HG03095 (cell line): ENCODE results near the gene HLA-C.
"Not testable (repeated sequence)": the region's sequence is repeated elsewhere in the genome, so short reads cannot be mapped to it uniquely, and the experiment has no call there.

Experiments used
- ATAC-seq: cut with Tn5 transposase; IDR thresholded peaks from one replicate; pipeline ENCODE4 v1.9.1; 2021; ENCODE audit warnings: moderate library complexity; ENCODE audit not compliant: unreplicated experiment

Gene HLA-C

DNA sequence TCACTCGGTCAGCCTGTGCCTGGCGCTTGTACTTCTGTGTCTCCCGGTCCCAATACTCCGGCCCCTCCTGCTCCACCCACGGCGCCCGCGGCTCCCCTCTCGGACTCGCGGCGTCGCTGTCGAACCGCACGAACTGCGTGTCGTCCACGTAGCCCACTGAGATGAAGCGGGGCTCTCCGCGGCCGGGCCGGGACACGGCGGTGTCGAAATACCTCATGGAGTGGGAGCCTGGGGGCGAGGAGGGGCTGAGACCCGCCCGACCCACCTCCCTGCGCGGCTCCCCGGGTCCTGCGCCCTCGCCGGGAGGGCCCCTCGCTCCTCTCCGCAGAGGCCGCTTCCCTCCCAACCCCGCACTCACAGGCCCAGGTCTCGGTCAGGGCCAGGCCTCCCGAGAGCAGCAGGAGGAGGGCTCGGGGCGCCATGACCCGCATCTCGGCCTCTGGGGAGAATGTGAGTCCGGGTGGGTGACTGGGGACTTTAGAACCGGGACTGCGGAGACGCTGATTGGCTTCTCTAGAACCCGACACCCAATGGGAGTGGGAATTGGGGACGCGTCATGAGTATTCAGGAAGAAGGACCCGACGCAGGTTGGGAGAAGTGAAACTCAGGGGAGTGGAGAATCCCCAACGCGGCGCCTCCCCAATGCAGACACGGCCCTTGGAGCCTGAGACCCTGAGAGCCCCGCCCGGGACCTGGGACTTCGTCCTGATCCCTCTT lies at the start of gene HLA-C:
Gene HLA-C (minus strand): TSS at position 452 of the 717 bp plus-strand sequence. CDS start 21 bp downstream, at position 431.
- ATAC-seq = peak; percentile 68

DNA sequence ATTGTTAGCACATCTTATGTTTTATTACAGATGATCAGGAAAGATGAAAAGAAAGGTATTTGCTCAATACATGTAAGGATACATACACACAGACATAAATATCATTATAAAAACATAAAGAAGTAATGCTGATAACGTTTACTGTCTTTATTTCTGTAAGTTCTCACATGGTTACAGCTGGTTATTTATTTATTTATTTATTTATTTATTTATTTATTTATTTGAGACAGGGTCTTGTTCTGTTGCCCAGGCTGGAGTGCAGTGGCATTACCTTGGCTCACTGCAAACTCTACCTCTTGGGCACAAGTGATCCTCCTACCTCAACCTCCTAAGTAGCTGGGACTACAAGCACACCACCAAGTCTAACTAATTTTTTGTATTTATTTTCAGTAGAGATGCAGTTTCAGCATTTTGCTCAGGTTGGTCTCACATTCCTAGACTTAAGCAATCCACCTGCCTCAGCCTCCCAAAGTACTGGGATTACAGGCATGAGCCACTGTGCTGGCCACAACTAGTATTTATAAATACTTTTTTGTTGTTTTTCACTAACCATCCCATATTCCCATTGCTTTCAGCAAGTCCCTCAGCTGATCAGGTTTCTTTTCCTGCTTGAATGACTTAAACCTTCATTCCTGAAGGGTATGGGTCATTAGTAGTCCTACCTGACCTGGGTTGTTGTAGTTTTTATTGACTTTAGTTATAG lies 49.3 kb upstream of the HLA-C start:
- ATAC-seq = no peak

DNA sequence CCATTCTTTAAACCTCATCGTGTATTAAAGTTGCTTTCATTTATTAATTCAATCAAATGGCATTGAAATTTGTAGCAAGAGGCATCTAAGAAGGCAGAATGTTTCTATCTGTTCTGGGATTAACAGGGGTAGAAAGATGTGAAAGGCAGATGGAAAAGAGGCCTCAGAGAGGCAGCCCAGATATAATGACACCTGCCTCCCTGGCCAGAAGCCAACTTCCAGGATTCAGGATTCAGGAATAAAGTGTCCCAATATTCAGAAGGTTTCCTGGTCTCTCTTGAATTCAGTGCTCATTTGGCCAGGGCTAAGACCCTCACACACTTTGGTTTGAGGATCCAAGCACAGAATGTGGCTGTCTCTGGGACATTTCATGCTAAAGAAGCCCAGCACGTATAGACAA lies 45.1 kb upstream of the HLA-C start:
- ATAC-seq = no peak

GRCh38 chr6:31309641-31310040 lies 37.7 kb upstream of the HLA-C start:
- no peak for ATAC-seq

- ATAC-seq = no peak
Measured at GRCh38 chr6:31308845-31309175, 36.9 kb upstream of the HLA-C start.

DNA sequence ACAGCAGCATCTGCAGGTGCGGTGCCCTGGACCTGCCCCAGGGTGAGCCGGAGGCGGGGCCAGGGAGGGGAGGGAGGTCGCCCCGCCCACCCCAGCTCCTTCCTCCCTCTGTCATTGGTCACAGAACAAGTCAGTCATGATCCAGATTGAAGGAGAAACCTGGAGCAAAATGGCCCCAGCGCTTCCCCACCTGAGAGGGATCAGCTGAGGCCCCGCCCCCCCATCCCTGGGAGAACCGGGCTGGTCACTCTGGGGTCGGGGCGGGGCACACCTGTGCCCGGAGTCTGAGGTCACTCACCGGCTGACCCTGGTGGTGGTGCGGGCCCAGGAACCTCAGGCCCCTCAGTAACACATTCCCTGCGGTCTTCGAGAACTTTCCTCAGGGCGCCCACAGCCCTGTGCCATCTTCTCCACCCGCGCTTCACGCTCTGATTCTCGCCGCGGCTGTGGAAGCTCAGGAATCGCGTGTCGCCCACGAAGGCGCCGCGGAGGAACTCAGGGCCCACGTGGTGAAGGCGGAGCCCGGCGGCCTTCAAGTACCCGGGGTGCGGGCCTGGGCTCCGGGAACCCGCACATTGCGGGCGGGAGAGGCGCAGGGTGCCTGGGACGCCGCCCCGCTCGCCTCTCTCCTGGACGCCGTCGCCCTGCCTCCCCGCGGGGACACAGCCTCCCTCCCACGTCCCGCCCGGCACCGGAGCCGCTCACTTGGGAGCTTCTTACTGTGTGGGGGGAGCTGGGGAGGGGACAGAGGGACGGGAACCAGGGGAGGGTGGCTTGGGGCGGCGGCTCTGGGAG lies 36.4 kb upstream of the HLA-C start:
- ATAC-seq = no peak

GRCh38 chr6:31307669-31308049 lies 35.8 kb upstream of the HLA-C start:
- ATAC-seq = no peak

- ATAC-seq = no peak
Measured at GRCh38 chr6:31305703-31306219, 33.9 kb upstream of the HLA-C start.

GRCh38 chr6:31304683-31305082 lies 32.8 kb upstream of the HLA-C start:
- ATAC-seq = no peak

DNA sequence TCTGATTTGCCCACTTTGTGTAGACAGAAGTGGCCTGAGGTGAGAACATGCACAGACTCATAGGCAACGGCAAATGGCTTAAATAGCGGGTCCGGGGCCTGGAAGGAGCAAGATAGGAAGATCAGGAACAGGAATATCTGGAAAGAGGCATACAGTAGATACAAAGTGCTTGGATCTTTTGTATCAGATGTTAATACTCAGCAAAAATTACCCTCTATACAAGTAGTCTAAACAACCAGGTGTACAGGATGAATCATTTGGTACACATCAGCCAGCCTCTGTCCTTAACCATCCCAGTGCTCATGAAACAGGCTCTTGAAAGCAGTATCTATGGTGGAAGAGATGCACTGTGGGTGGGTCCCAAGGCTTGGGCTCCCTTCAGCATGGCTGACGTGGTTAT lies 28.9 kb upstream of the HLA-C start:
- ATAC-seq = no peak

DNA sequence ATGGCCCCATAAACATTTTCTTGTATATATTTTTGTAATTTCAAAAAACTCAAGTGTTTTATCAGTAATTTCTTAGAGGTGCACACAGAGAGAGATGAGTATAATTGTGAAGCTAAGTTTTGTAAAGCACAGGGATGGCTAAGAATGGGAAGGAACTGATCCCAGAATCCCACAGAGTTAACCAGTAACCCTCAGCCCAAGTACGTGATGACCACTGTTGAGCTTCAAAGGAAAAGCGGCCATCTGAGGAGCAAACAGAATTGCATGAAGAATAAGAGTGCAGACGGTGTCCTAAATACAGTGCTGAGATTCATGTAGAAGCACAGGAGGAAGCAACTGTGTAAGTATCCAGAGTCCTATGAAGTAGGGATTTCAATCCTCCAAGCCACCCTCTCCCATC lies 28.1 kb upstream of the HLA-C start:
- ATAC-seq = no peak

DNA sequence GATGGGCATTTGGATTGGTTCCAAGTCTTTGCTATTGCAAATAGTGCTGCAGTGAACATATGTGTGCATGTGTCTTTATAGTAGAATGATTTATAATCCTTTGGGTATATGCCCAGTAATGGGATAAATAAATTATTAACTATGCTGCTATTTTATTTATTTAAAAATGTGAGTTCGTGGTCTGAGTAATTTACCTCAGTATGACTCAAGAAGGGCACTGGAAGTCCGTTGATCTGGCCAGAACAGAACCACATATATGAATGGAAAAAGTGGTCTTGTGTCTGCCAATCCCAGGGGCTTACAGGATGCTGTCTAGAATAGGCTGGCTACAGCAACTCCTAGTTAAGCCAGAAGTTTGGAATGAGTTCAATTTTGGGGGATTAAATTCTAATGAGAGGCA lies 27.6 kb upstream of the HLA-C start:
- ATAC-seq = no peak

GRCh38 chr6:31294056-31294455 lies 22.2 kb upstream of the HLA-C start:
- ATAC-seq = no peak

- ATAC-seq = no peak
Measured at GRCh38 chr6:31293343-31293742, 21.5 kb upstream of the HLA-C start.

DNA sequence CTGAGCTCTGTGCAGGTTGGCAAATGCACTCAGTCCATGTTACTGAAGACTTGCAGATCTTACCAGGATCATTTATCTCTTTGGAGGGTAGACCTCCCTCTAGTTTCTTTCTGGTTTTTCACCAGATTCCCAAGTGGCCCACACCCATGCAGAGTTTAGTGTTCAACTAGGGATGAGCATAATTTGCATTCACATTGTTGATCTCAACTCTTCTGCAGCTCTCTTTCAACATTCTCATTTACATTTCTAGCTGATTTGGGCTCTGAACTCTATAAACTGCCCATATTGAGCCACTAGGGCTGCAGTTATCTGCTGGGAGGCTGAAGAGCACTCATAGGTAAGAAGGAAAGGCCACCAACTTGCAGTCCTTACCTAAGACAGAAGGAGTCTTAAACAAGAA lies 17.9 kb upstream of the HLA-C start:
- ATAC-seq = no peak

GRCh38 chr6:31287619-31288018 lies 15.7 kb upstream of the HLA-C start:
- no peak for ATAC-seq

- ATAC-seq = no peak
Measured at GRCh38 chr6:31285982-31286381, 14.1 kb upstream of the HLA-C start.

DNA sequence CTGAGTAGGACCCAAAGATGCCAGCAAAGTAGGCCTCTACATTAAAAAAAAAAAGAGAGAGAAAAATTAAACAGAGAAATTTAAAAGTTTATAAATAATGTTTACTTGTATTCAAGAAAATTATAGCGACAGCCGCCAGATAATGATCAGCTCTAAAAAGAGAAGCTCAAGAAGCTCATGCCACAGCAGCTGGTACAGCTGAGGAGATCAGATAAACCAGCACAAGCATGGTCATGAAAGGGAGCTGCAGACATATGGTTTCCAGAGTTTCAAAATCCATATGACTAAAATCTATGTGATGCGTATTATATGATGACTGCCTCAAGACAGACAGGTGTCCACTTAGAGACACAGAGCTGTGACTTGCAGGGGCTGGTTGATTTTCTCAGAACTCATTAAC lies 13.6 kb upstream of the HLA-C start:
- ATAC-seq = no peak

DNA sequence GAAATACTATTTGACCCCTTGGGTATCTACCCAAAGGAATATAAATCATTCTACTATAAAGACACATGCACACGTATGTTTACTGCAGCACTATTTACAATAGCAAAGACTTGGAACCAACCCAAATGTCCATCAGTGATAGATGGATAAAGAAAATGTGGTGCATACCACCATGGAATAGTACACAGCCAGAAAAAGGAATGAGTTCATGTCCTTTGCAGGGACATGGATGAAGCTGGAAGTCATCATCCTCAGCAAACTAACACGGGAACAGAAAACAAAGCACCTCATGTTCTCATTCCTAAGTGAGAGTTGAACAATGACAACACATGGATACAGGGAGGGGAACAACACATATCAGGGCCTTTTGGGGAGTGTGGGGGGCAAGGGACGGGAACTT lies 7.8 kb upstream of the HLA-C start:
- not testable (repeated sequence) for ATAC-seq

- no peak for ATAC-seq
Measured at GRCh38 chr6:31272836-31273626, 1.1 kb upstream of the HLA-C start.

GRCh38 chr6:31272436-31272835 lies 544 bp upstream of the HLA-C start:
- ATAC-seq = peak; percentile 9
